ENCODE results near the gene DLL1.

The DLL1 gene

DNA sequence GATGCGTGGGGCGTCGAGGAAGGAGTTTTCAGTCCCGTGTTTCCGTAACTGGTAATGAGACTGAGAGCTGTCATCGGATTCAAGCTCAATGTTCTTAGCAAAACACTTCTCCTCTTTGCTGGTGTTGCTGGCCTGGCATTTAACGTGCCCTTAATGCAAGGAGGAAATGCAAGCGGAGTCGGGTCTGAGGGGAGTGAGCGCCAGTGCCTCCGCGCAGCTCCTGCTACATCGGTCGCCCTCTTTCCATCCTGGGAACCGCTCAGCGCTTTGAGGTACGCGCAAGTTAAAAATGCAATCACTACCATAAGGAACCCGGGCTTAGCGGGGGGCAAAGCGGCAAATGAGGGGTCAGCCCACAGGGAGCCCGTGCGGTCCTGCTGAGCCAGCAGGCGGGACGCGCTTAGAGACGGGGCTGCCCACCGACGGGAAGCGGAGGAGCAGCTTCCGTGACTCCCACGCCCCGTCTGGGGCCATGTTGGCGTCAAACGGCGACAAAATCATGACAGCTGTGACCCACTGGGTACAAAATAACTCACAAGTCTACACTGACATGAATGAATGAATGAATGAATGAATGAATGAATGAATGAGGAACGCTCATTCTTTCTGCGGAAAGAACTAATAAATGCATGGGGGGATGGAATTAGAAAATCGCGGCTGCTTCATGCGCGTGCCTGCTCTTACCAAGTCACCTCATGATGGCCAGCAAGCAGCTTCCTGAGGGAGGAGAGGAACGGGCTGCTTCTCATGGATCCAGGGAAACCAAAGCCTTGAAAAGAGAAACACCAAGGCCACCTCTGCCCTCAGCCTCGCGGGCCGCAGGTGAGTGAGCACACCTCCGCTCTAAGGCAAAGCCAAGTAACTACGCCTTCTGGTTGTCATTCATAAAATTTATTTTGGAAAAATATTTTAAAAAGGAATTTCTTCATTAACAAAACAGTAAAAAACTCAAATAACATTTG lies 9.3 kb downstream of the DLL1 start:
- peaks cover 47% of the 10 kb centered on the region for H3K27me3 ChIP-seq (ENCODE audit: control insufficient read depth, insufficient read depth, low read length)
- peaks cover 10% of the 10 kb centered on the region; the same call in 1 of the 2 replicates for H3K36me3 ChIP-seq (ENCODE audit: control insufficient read depth, insufficient read depth, low read length)
- H3K9ac ChIP-seq (ENCODE audit: low read length): no peak overlapping the region

GRCh38 chr6:170280689-170281045 lies 10.2 kb downstream of the DLL1 start:
- H3K27me3 ChIP-seq (ENCODE audit: control insufficient read depth, insufficient read depth, low read length): peaks cover 38% of the 10 kb centered on the region
- no peak overlapping the region; the same call in 1 of the 2 replicates for H3K4me3 ChIP-seq (ENCODE audit: low read depth, low read length)
- H3K9ac ChIP-seq (ENCODE audit: low read length): no peak overlapping the region
- H3K4me1 ChIP-seq (ENCODE audit: control insufficient read depth, insufficient read depth, low read length): no peaks in the 10 kb centered on the region
- peaks cover 10% of the 10 kb centered on the region; the same call in 1 of the 2 replicates for H3K36me3 ChIP-seq (ENCODE audit: control insufficient read depth, insufficient read depth, low read length)
- no peaks in the 10 kb centered on the region for H3K9me3 ChIP-seq (ENCODE audit: control insufficient read depth, insufficient read depth, low read depth, low read length)
- H3K27ac ChIP-seq (ENCODE audit: low read depth, low read length): no peak overlapping the region

More for the DNA sequence above, 9.3 kb downstream of the DLL1 start:
- Histone ChIP-seq H3K4me3 (ENCODE audit: low read depth, low read length) (no peak overlapping the region), H3K9me3 (ENCODE audit: control insufficient read depth, insufficient read depth, low read depth, low read length) (no peaks in the 10 kb centered on the region), H3K27ac (ENCODE audit: low read depth, low read length) (no peak overlapping the region), H3K4me1 (ENCODE audit: control insufficient read depth, insufficient read depth, low read length) (peaks cover 6% of the 10 kb centered on the region)

DNA sequence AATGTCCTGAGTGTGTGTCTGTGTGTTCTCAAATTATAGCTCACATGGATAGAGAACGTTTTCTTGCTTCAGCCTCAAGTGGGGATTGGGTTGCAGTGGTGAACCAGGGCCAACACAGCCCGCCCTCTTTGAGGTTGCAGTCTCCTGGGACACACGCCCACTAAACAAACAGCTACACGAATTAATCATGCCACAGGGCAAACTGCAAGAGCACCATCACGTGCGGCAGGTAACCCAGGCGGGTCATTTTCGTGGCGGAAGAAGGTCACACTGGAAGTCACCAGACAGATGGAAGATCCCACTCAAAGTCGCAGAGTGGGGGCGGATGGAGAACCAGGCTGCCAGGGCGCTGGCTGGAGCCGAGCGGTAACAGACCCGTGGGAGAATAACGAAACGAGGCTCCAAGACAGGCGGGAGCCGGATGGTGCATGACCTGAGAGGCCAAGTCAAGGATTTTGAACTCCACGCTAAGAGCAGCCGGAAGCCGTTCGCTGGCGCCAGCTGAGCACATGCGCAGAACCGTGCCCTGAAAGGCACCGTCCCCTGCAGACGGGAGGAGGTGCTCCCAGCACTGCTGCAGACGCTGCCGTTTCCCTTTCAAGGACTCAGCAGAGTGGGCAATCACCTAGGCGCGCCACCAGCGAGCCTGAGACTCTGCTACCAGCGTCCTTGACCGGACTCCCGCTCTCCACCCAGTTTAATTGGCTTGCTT lies 10.7 kb downstream of the DLL1 start:
- Histone ChIP-seq H3K4me1 (ENCODE audit: control insufficient read depth, insufficient read depth, low read length) (no peaks in the 10 kb centered on the region), H3K27me3 (ENCODE audit: control insufficient read depth, insufficient read depth, low read length) (peaks cover 32% of the 10 kb centered on the region), H3K9ac (ENCODE audit: low read length) (no peak overlapping the region), H3K36me3 (ENCODE audit: control insufficient read depth, insufficient read depth, low read length) (peaks cover 8% of the 10 kb centered on the region; the same call in 1 of the 2 replicates), H3K27ac (ENCODE audit: low read depth, low read length) (no peak overlapping the region), H3K9me3 (ENCODE audit: control insufficient read depth, insufficient read depth, low read depth, low read length) (no peaks in the 10 kb centered on the region), H3K4me3 (ENCODE audit: low read depth, low read length) (no peak overlapping the region; the same call in 1 of the 2 replicates)

- Histone ChIP-seq H3K9me3 (ENCODE audit: control insufficient read depth, insufficient read depth, low read depth, low read length) (no peaks in the 10 kb centered on the region), H3K9ac (ENCODE audit: low read length) (no peak overlapping the region), H3K4me1 (ENCODE audit: control insufficient read depth, insufficient read depth, low read length) (no peaks in the 10 kb centered on the region), H3K27me3 (ENCODE audit: control insufficient read depth, insufficient read depth, low read length) (peaks cover 25% of the 10 kb centered on the region; the same call in 1 of the 2 replicates), H3K27ac (ENCODE audit: low read depth, low read length) (no peak overlapping the region), H3K36me3 (ENCODE audit: control insufficient read depth, insufficient read depth, low read length) (peaks cover 5% of the 10 kb centered on the region; the same call in 1 of the 2 replicates), H3K4me3 (ENCODE audit: low read depth, low read length) (no peak overlapping the region)
These were observed 11.5 kb downstream of the DLL1 start for GRCh38 chr6:170279426-170279825.

- Histone ChIP-seq H3K4me1 (ENCODE audit: control insufficient read depth, insufficient read depth, low read length) (no peaks in the 10 kb centered on the region), H3K9ac (ENCODE audit: low read length) (no peak overlapping the region), H3K9me3 (ENCODE audit: control insufficient read depth, insufficient read depth, low read depth, low read length) (no peaks in the 10 kb centered on the region), H3K27ac (ENCODE audit: low read depth, low read length) (no peak overlapping the region), H3K36me3 (ENCODE audit: control insufficient read depth, insufficient read depth, low read length) (peaks cover under 1% of the 10 kb centered on the region; the same call in 1 of the 2 replicates), H3K27me3 (ENCODE audit: control insufficient read depth, insufficient read depth, low read length) (peaks cover 25% of the 10 kb centered on the region; the same call in 1 of the 2 replicates), H3K4me3 (ENCODE audit: low read depth, low read length) (no peak overlapping the region)
These were observed 12.2 kb downstream of the DLL1 start for GRCh38 chr6:170278743-170279094.

GRCh38 chr6:170277893-170278742 lies 12.8 kb downstream of the DLL1 start:
- Histone ChIP-seq H3K36me3 (ENCODE audit: control insufficient read depth, insufficient read depth, low read length) (no peaks in the 10 kb centered on the region), H3K27ac (ENCODE audit: low read depth, low read length) (no peak overlapping the region), H3K9ac (ENCODE audit: low read length) (no peak overlapping the region), H3K4me3 (ENCODE audit: low read depth, low read length) (no peak overlapping the region), H3K9me3 (ENCODE audit: control insufficient read depth, insufficient read depth, low read depth, low read length) (no peaks in the 10 kb centered on the region), H3K27me3 (ENCODE audit: control insufficient read depth, insufficient read depth, low read length) (peaks cover 25% of the 10 kb centered on the region; the same call in 1 of the 2 replicates), H3K4me1 (ENCODE audit: control insufficient read depth, insufficient read depth, low read length) (no peaks in the 10 kb centered on the region)

- no peak overlapping the region for H3K9ac ChIP-seq (ENCODE audit: low read length)
- H3K27me3 ChIP-seq (ENCODE audit: control insufficient read depth, insufficient read depth, low read length): peaks cover 19% of the 10 kb centered on the region; the same call in 1 of the 2 replicates
- H3K27ac ChIP-seq (ENCODE audit: low read depth, low read length): no peak overlapping the region
- H3K4me1 ChIP-seq (ENCODE audit: control insufficient read depth, insufficient read depth, low read length): no peaks in the 10 kb centered on the region
- no peaks in the 10 kb centered on the region for H3K9me3 ChIP-seq (ENCODE audit: control insufficient read depth, insufficient read depth, low read depth, low read length)
- no peaks in the 10 kb centered on the region for H3K36me3 ChIP-seq (ENCODE audit: control insufficient read depth, insufficient read depth, low read length)
- H3K4me3 ChIP-seq (ENCODE audit: low read depth, low read length): no peak overlapping the region
These were observed 14.4 kb downstream of the DLL1 start for GRCh38 chr6:170276369-170277057.

GRCh38 chr6:170274713-170275560 lies 15.9 kb downstream of the DLL1 start:
- Histone ChIP-seq H3K27me3 (ENCODE audit: control insufficient read depth, insufficient read depth, low read length) (peaks cover 5% of the 10 kb centered on the region; the same call in 1 of the 2 replicates), H3K4me1 (ENCODE audit: control insufficient read depth, insufficient read depth, low read length) (no peaks in the 10 kb centered on the region)

DNA sequence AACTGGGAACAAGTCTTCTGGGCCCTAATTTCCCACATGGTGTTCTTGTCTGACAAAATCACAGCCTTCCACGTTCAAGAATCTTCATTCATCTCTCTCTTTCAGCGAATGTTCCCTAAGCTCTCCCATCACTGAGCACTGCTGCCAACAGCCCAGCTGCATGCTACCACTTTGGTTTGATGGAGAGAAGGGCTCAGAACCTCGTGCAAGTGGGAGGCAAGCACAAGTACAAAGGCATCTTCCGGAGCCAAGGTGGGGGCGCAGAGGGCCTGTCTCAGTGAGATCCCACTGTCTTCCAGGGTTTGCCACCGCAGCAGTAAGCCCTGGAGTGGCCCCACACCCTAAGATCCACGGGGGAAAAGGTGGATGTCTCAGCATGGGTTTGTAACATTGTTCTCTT lies 17.2 kb downstream of the DLL1 start:
- Histone ChIP-seq H3K27me3 (ENCODE audit: control insufficient read depth, insufficient read depth, low read length) (no peaks in the 10 kb centered on the region; the same call in 1 of the 2 replicates), H3K4me1 (ENCODE audit: control insufficient read depth, insufficient read depth, low read length) (peaks cover 6% of the 10 kb centered on the region; the same call in 1 of the 2 replicates), H3K4me3 (ENCODE audit: low read depth, low read length) (no peak overlapping the region), H3K27ac (ENCODE audit: low read depth, low read length) (no peak overlapping the region), H3K36me3 (ENCODE audit: control insufficient read depth, insufficient read depth, low read length) (no peaks in the 10 kb centered on the region), H3K9me3 (ENCODE audit: control insufficient read depth, insufficient read depth, low read depth, low read length) (no peaks in the 10 kb centered on the region), H3K9ac (ENCODE audit: low read length) (no peak overlapping the region)

More at GRCh38 chr6:170274713-170275560, 15.9 kb downstream of the DLL1 start:
- H3K36me3 ChIP-seq (ENCODE audit: control insufficient read depth, insufficient read depth, low read length): no peaks in the 10 kb centered on the region
- H3K9ac ChIP-seq (ENCODE audit: low read length): no peak overlapping the region
- no peaks in the 10 kb centered on the region for H3K9me3 ChIP-seq (ENCODE audit: control insufficient read depth, insufficient read depth, low read depth, low read length)
- H3K4me3 ChIP-seq (ENCODE audit: low read depth, low read length): no peak overlapping the region
- no peak overlapping the region for H3K27ac ChIP-seq (ENCODE audit: low read depth, low read length)
